CD4-positive, alpha-beta memory T cell (primary cell): ENCODE results near the gene PIK3R5. TPM values are rescaled to one million over a fixed set of nuclear protein-coding genes. Genes with fewer than 3 reads are reported as not detected.
A peak's percentile ranks its signal among the peaks of the same experiment; 100 is the strongest.

Experiments used
- CTCF ChIA-PET: fragments of 350-600 bp; sonication (Branson Sonifier 250); formaldehyde crosslinking; loops from one replicate; lab custom pipeline; 2021; ENCODE audit warnings: inconsistent platforms; ENCODE audit not compliant: partially characterized antibody; lab: Charles Lee
- POLR2A ChIA-PET: fragments of 350-600 bp; sonication (Branson Sonifier 250); formaldehyde crosslinking; loops from one replicate; lab custom pipeline; 2021; ENCODE audit not compliant: partially characterized antibody; lab: Charles Lee
- DNase-seq, 5 donors: peaks; one replicate each; pipeline versions ENCODE4 v3.0.0 to v3.0.0-alpha.2; 2020 to 2022; ENCODE audit warnings: mixed read lengths in 1 of 5
- H3K27ac ChIP-seq: one replicate; pipeline ENCODE4 v1.7.0; 2013; ENCODE audit warnings: low read depth, low read length
- H3K27me3 ChIP-seq: 2 replicates; pipeline ENCODE4 v1.7.0; 2013; ENCODE audit warnings: mild to moderate bottlenecking, low read length, moderate library complexity; ENCODE audit not compliant: insufficient read depth
- H3K36me3 ChIP-seq: 2 replicates; pipeline ENCODE4 v1.7.0; 2013; ENCODE audit warnings: mild to moderate bottlenecking, low read length, moderate library complexity; ENCODE audit not compliant: insufficient read depth
- H3K4me1 ChIP-seq: 2 replicates; pipeline ENCODE4 v1.7.0; 2013; ENCODE audit warnings: mild to moderate bottlenecking, low read length, moderate library complexity; ENCODE audit not compliant: insufficient read depth
- H3K4me3 ChIP-seq, 2 donors: one replicate each; pipeline ENCODE4 v1.7.0; 2013; ENCODE audit warnings: low read length in 2 of 2, mild to moderate bottlenecking in 1 of 2
- H3K9me3 ChIP-seq, 2 donors: one replicate each; pipeline ENCODE4 v1.7.0; 2013; ENCODE audit warnings: low read length in 2 of 2, control low read depth in 1 of 2; ENCODE audit not compliant: control insufficient read depth in 1 of 2
- H3K27ac Mint-ChIP-seq, 7 donors: one replicate each; pipeline ENCODE4 v1.8.0; 2020 to 2021; ENCODE audit warnings: mixed read lengths in 7 of 7, mild to moderate bottlenecking in 6 of 7, inconsistent platforms in 3 of 7, moderate library complexity in 3 of 7
- H3K27me3 Mint-ChIP-seq, 2 donors: one replicate each; pipeline ENCODE4 v1.8.0; 2020 to 2021; ENCODE audit warnings: mixed read lengths in 2 of 2
- H3K36me3 Mint-ChIP-seq, 2 donors: one replicate each; pipeline ENCODE4 v1.8.0; 2020 to 2021; ENCODE audit warnings: mixed read lengths in 2 of 2, inconsistent platforms in 1 of 2, mild to moderate bottlenecking in 1 of 2
- H3K4me1 Mint-ChIP-seq, 4 donors: one replicate each; pipeline ENCODE4 v1.8.0; 2020 to 2021; ENCODE audit warnings: mixed read lengths in 4 of 4, mild to moderate bottlenecking in 1 of 4
- H3K4me3 Mint-ChIP-seq, 8 donors: one replicate each; pipeline ENCODE4 v1.8.0; 2020 to 2021; ENCODE audit warnings: mixed read lengths in 8 of 8, mild to moderate bottlenecking in 7 of 8, moderate library complexity in 6 of 8, inconsistent platforms in 3 of 8
- H3K9me3 Mint-ChIP-seq, 8 donors: one replicate each; pipeline ENCODE4 v1.8.0; 2020 to 2021; ENCODE audit warnings: mixed read lengths in 8 of 8, mild to moderate bottlenecking in 5 of 8, inconsistent platforms in 3 of 8, moderate library complexity in 1 of 8
- intact Hi-C: fragments of 100-400 bp; cut with micrococcal nuclease; formaldehyde crosslinking; loops from one replicate; pipeline ENCODE4 v1.15.1; 2023
- polyA plus RNA-seq, 2 donors: library from polyadenylated mRNA; unstranded; fragments of 300-500 nt; fragmentation: Illumina TruSeq; gene quantifications; one replicate each; pipeline ENCODE4 v1.2.3, GENCODE V29; 2021
- total RNA-seq, 2 experiments: library from RNA; stranded (reverse); gene quantifications; one replicate each; pipeline ENCODE4 v1.2.3, GENCODE V29; 2021

The PIK3R5 gene
- total and polyA plus RNA-seq, 4 experiments from 2014 or later: 18.5 to 89.4 (median 73.6) TPM

- no peak for DNase-seq
- peaks cover 9 to 22% (median 15%) of the 10 kb centered on the region in 4 donors for H3K4me1 Mint-ChIP-seq
- no peak overlapping the region for H3K27ac ChIP-seq
- H3K27ac Mint-ChIP-seq: peak overlapping the region in 2 of 7 donors; percentile 7 to 78
- no peak overlapping the region for H3K4me3 ChIP-seq
- peaks cover 5 to 6% of the 10 kb centered on the region in 2 donors for H3K36me3 Mint-ChIP-seq
- no peaks in the 10 kb centered on the region for H3K27me3 Mint-ChIP-seq
- no peaks in the 10 kb centered on the region for H3K9me3 Mint-ChIP-seq
- H3K9me3 ChIP-seq: no peaks in the 10 kb centered on the region
- no peaks in the 10 kb centered on the region for H3K27me3 ChIP-seq
- peaks cover 3% of the 10 kb centered on the region for H3K4me1 ChIP-seq
- intact Hi-C loops: no loop called here
- no peak overlapping the region for H3K4me3 Mint-ChIP-seq
- POLR2A ChIA-PET: no interaction called here
- no peaks in the 10 kb centered on the region for H3K36me3 ChIP-seq
- CTCF ChIA-PET: no interaction called here
These were observed 92.6 kb downstream of the PIK3R5 start for GRCh38 chr17:8872705-8873435.

GRCh38 chr17:8872036-8872704, 93.3 kb downstream of the PIK3R5 start:
- DNase-seq: no peak
- Mint-ChIP-seq H3K4me1 (peaks cover 14 to 29% (median 21%) of the 10 kb centered on the region in 4 donors), H3K9me3 (no peaks in the 10 kb centered on the region), H3K27ac (peak overlapping the region in 2 of 7 donors; percentile 6 to 78), H3K36me3 (no peaks in the 10 kb centered on the region), H3K4me3 (no peak overlapping the region), H3K27me3 (no peaks in the 10 kb centered on the region)
- Histone ChIP-seq H3K27ac (no peak overlapping the region), H3K9me3 (no peaks in the 10 kb centered on the region), H3K4me1 (peaks cover 10% of the 10 kb centered on the region), H3K36me3 (no peaks in the 10 kb centered on the region), H3K4me3 (no peak overlapping the region), H3K27me3 (no peaks in the 10 kb centered on the region)
- ChIA-PET CTCF (no interaction called here), POLR2A (no interaction called here)
- intact Hi-C loops: no loop called here

- intact Hi-C loops: no loop called here
- no peak overlapping the region for H3K4me3 ChIP-seq
- Mint-ChIP-seq H3K9me3 (peaks cover 0 to 2% (median 0%) of the 10 kb centered on the region in 8 donors), H3K36me3 (no peaks in the 10 kb centered on the region), H3K27ac (no peak overlapping the region), H3K4me1 (peaks cover 19 to 37% (median 28%) of the 10 kb centered on the region in 4 donors), H3K27me3 (no peaks in the 10 kb centered on the region), H3K4me3 (no peak overlapping the region)
- H3K9me3 ChIP-seq: no peaks in the 10 kb centered on the region
- no peak for DNase-seq
- H3K36me3 ChIP-seq: no peaks in the 10 kb centered on the region
- ChIA-PET CTCF (no interaction called here), POLR2A (interaction anchor here (0.5 kb wide), 1 partner anchor 18 kb away, joined by 3 read pairs; no protein-coding TSS in a partner anchor)
- no peak overlapping the region for H3K27ac ChIP-seq
- no peaks in the 10 kb centered on the region for H3K27me3 ChIP-seq
- peaks cover 17% of the 10 kb centered on the region for H3K4me1 ChIP-seq
These were observed 94.4 kb downstream of the PIK3R5 start for GRCh38 chr17:8871081-8871581.

GRCh38 chr17:8870406-8871040, 95.0 kb downstream of the PIK3R5 start:
- no peak for DNase-seq
- Mint-ChIP-seq H3K27me3 (no peaks in the 10 kb centered on the region), H3K9me3 (peaks cover 0 to 2% (median 0%) of the 10 kb centered on the region in 8 donors), H3K4me1 (peaks cover 17 to 37% (median 28%) of the 10 kb centered on the region in 4 donors), H3K4me3 (no peak overlapping the region), H3K27ac (peak overlapping the region in 1 of 7 donors; percentile 52), H3K36me3 (no peaks in the 10 kb centered on the region)
- Histone ChIP-seq H3K9me3 (no peaks in the 10 kb centered on the region), H3K36me3 (no peaks in the 10 kb centered on the region), H3K27me3 (no peaks in the 10 kb centered on the region), H3K4me1 (peaks cover 17% of the 10 kb centered on the region), H3K27ac (no peak overlapping the region), H3K4me3 (no peak overlapping the region)
- ChIA-PET POLR2A (interaction anchor here (0.5 kb wide), 1 partner anchor 17 kb away, joined by 3 read pairs; no protein-coding TSS in a partner anchor), CTCF (no interaction called here)
- intact Hi-C loops: no loop called here

GRCh38 chr17:8869114-8869815, 96.2 kb downstream of the PIK3R5 start:
- H3K4me1 Mint-ChIP-seq: peaks cover 17 to 37% (median 27%) of the 10 kb centered on the region in 4 donors
- ChIA-PET CTCF (no interaction called here), POLR2A (no interaction called here)
- H3K36me3 Mint-ChIP-seq: peaks cover 0 to under 1% of the 10 kb centered on the region in 2 donors
- H3K4me3 Mint-ChIP-seq: no peak overlapping the region
- H3K27me3 Mint-ChIP-seq: no peaks in the 10 kb centered on the region
- peaks cover 0 to 2% (median 0%) of the 10 kb centered on the region in 8 donors for H3K9me3 Mint-ChIP-seq
- Histone ChIP-seq H3K36me3 (no peaks in the 10 kb centered on the region), H3K4me1 (peaks cover 17% of the 10 kb centered on the region), H3K9me3 (no peaks in the 10 kb centered on the region), H3K27ac (no peak overlapping the region), H3K27me3 (no peaks in the 10 kb centered on the region), H3K4me3 (no peak overlapping the region)
- intact Hi-C loops: no loop called here
- DNase-seq: no peak
- H3K27ac Mint-ChIP-seq: peak overlapping the region in 2 of 7 donors; percentile 11 to 32

- no peak for DNase-seq
- Mint-ChIP-seq H3K4me3 (peak overlapping the region in 3 of 8 donors; percentile 32 to 56 (median 50)), H3K27me3 (no peaks in the 10 kb centered on the region), H3K9me3 (peaks cover 0 to 3% (median 0%) of the 10 kb centered on the region in 8 donors), H3K36me3 (peaks cover 0 to 7% of the 10 kb centered on the region in 2 donors), H3K4me1 (peaks cover 17 to 37% (median 27%) of the 10 kb centered on the region in 4 donors), H3K27ac (peak overlapping the region in 3 of 7 donors; percentile 19 to 90 (median 23))
- Histone ChIP-seq H3K27ac (no peak overlapping the region), H3K4me3 (no peak overlapping the region), H3K9me3 (no peaks in the 10 kb centered on the region), H3K27me3 (no peaks in the 10 kb centered on the region), H3K4me1 (peaks cover 17% of the 10 kb centered on the region), H3K36me3 (no peaks in the 10 kb centered on the region)
- ChIA-PET CTCF (interaction anchor here (1.9 kb wide), 1 partner anchor 130 kb away, joined by 8 read pairs; no protein-coding TSS in a partner anchor), POLR2A (interaction anchor here (1.7 kb wide), 1 partner anchor 97 kb away, joined by 4 read pairs; the partner anchor contains the start of gene PIK3R5)
- intact Hi-C loops: no loop called here
These were observed 97.0 kb downstream of the PIK3R5 start for GRCh38 chr17:8868529-8868951.
